ENCODE results near the gene INSRR.

The INSRR gene

GRCh38 chr1:156832434-156832833 is 26.5 kb downstream of the INSRR start:
- no peak for DNase-seq (ENCODE audit: low read depth)

- DNase-seq (ENCODE audit: low read depth): no peak
Measured at GRCh38 chr1:156828400-156829124, 30.4 kb downstream of the INSRR start.

- no peak for DNase-seq (ENCODE audit: low read depth)
Measured at GRCh38 chr1:156826630-156827029, 32.3 kb downstream of the INSRR start.

- no peak for DNase-seq (ENCODE audit: low read depth)
Measured at GRCh38 chr1:156823210-156823790, 35.6 kb downstream of the INSRR start.

GRCh38 chr1:156822680-156823079 is 36.2 kb downstream of the INSRR start:
- DNase-seq (ENCODE audit: low read depth): no peak

- DNase-seq (ENCODE audit: low read depth): no peak
Measured at GRCh38 chr1:156821801-156822200, 37.1 kb downstream of the INSRR start.

GRCh38 chr1:156816561-156817328 is 42.2 kb downstream of the INSRR start, which contains the start of gene SH2D2A:
TSS of gene SH2D2A (minus strand) at chr1:156816848. CDS start at chr1:156816708, 140 bp downstream.
- no peak for DNase-seq (ENCODE audit: low read depth)

GRCh38 chr1:156815961-156816422 is 42.9 kb downstream of the INSRR start:
- no peak for DNase-seq (ENCODE audit: low read depth)

- DNase-seq (ENCODE audit: low read depth): no peak
Measured at GRCh38 chr1:156815307-156815826, 43.5 kb downstream of the INSRR start.

- no peak for DNase-seq (ENCODE audit: low read depth)
Measured at GRCh38 chr1:156814571-156815260, 44.2 kb downstream of the INSRR start.

- DNase-seq (ENCODE audit: low read depth): no peak
Measured at GRCh38 chr1:156813750-156814570, 45.0 kb downstream of the INSRR start.

- DNase-seq (ENCODE audit: low read depth): no peak
Measured at GRCh38 chr1:156813298-156813697, 45.6 kb downstream of the INSRR start.

GRCh38 chr1:156812293-156812990 is 46.5 kb downstream of the INSRR start:
- DNase-seq (ENCODE audit: low read depth): no peak

- no peak for DNase-seq (ENCODE audit: low read depth)
Measured at GRCh38 chr1:156811168-156811567, 47.7 kb downstream of the INSRR start.

GRCh38 chr1:156809711-156810366 is 49.1 kb downstream of the INSRR start:
- no peak for DNase-seq (ENCODE audit: low read depth)

GRCh38 chr1:156809281-156809680 is 49.6 kb downstream of the INSRR start:
- no peak for DNase-seq (ENCODE audit: low read depth)

GRCh38 chr1:156808186-156809030 is 50.5 kb downstream of the INSRR start:
- DNase-seq (ENCODE audit: low read depth): no peak

GRCh38 chr1:156807627-156808026 is 51.3 kb downstream of the INSRR start:
- DNase-seq (ENCODE audit: low read depth): no peak

Data from fibroblast of the conjunctiva (primary cell).